ENCODE results near the gene TNFRSF21.

DNA sequence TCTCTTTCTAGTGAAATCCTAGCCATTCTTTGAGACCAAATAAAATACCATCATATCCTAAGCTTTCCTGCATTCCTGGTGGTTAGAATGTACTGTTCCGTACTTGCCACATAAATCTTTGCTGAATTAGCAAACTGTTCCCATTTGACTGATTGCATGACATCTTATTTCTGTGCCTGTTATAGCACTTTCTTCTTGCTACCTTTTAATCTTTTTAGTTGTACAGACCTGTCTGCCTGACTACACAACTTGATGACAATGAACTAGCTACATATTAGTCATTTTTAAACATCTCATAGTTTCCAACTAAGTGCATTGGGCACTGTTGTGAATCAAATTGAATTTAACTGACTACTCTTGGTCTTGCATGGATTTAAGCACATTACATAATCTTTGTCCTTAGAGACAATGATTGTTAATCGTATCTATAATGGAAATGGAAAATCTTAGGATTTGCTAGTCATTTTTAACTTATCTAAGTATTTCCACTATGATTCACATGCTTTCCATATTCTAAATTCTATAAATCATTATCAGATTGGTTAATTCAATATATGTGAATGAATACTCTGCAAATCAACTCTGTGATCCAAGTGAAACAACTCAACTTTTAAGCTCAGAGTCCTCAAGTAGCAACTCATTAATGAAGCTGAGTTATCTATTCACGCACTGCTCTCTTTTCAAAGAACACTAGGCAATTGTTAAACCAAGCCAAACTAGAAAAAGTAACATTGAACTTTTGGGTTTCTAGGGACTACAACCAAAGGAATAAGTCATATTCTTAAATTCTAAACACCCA, 109.0 kb downstream of the TNFRSF21 start:
- TF ChIP-seq CTCF (conservative IDR thresholded peaks at IDR 0.05; ENCODE audit: low read length) (no peak), EZH2phosphoT487 (IDR thresholded peaks at IDR 0.05; ENCODE audit: borderline replicate concordance) (no peak)
